A673 (cell line): ENCODE results near the gene MBTPS1. TPM values are rescaled to one million over a fixed set of nuclear protein-coding genes. Genes with fewer than 3 reads are reported as not detected.

ENCODE experiments used
- BruUV-seq: library from RNA; stranded (reverse); fragments of 400-500 nt; replicated peaks from 2 replicates; lab custom pipeline; 2021; lab: Mats Ljungman, UMichigan
- CTCF ChIA-PET: fragments of 300-600 bp; sonication (Branson Sonifier 250); formaldehyde crosslinking; loops from one replicate; lab custom pipeline; 2022; ENCODE audit warnings: antibody characterized with exemption; lab: Charles Lee
- POLR2A ChIA-PET: fragments of 300-600 bp; sonication (Branson Sonifier 250); formaldehyde crosslinking; loops from one replicate; lab custom pipeline; 2022; ENCODE audit warnings: antibody characterized with exemption; ENCODE audit not compliant: low non-redundant PET; lab: Charles Lee
- DNase-seq: peaks from one replicate; pipeline ENCODE4 v3.0.0-alpha.2; 2015; ENCODE audit warnings: low spot score
- H3K27ac ChIP-seq: fragments of 200-600 bp; sonication (generic); 2 replicates; pipeline ENCODE4 v1.5.1; 2016; ENCODE audit warnings: mixed run types, low read depth, mild to moderate bottlenecking, mixed read lengths, antibody characterized with exemption, low read length; ENCODE audit not compliant: poor library complexity, severe bottlenecking
- H3K27me3 ChIP-seq: fragments of 200-600 bp; sonication (generic); replicated peaks from 2 replicates; pipeline ENCODE4 v1.6.1; 2017; ENCODE audit warnings: mixed run types, low read depth, mild to moderate bottlenecking, mixed read lengths, antibody characterized with exemption, low read length; ENCODE audit not compliant: insufficient read depth, poor library complexity
- H3K36me3 ChIP-seq: fragments of 200-600 bp; sonication (generic); 2 replicates; pipeline ENCODE4 v1.6.1; 2016; ENCODE audit warnings: mixed run types, mild to moderate bottlenecking, mixed read lengths, antibody characterized with exemption, low read length; ENCODE audit not compliant: insufficient read depth, poor library complexity, severe bottlenecking
- H3K4me1 ChIP-seq: fragments of 200-600 bp; sonication (generic); 2 replicates; pipeline ENCODE4 v1.6.1; 2017; ENCODE audit warnings: mixed run types, mild to moderate bottlenecking, mixed read lengths, antibody characterized with exemption, low read length; ENCODE audit not compliant: insufficient read depth, poor library complexity, severe bottlenecking
- H3K4me3 ChIP-seq: fragments of 200-600 bp; sonication (generic); 2 replicates; pipeline ENCODE4 v1.5.1; 2016; ENCODE audit warnings: low read depth, mixed run types, mild to moderate bottlenecking, mixed read lengths, low read length; ENCODE audit not compliant: poor library complexity, severe bottlenecking
- H3K9me3 ChIP-seq: fragments of 200-600 bp; sonication (generic); 2 replicates; pipeline ENCODE4 v1.6.1; 2016; ENCODE audit warnings: mixed run types, low read depth, mild to moderate bottlenecking, mixed read lengths, antibody characterized with exemption, low read length; ENCODE audit not compliant: poor library complexity, severe bottlenecking
- CTCF ChIP-seq: fragments of 300-800, 200-600 bp; sonication (generic); conservative IDR thresholded peaks from 2 replicates; pipeline ENCODE4 v1.5.1; 2017; ENCODE audit warnings: low read depth, mild to moderate bottlenecking, antibody characterized with exemption, low read length, moderate library complexity, mixed read lengths
- EZH2 ChIP-seq: fragments of 200-600 bp; sonication (generic); IDR thresholded peaks from 2 replicates; pipeline ENCODE4 v1.6.1; 2017; ENCODE audit warnings: borderline replicate concordance, low read depth, mild to moderate bottlenecking, mixed read lengths, antibody characterized with exemption, low read length; ENCODE audit not compliant: poor library complexity, severe bottlenecking
- intact Hi-C: fragments of 100-400 bp; cut with micrococcal nuclease; formaldehyde crosslinking; loops from one replicate; pipeline ENCODE4 v1.10.0; 2022; ENCODE audit not compliant: unreplicated experiment
- total RNA-seq: library from RNA; stranded (reverse); gene quantifications from 2 replicates; pipeline ENCODE4 v1.2.3, GENCODE V29; 2021

MBTPS1 gene
- total RNA-seq, 1 experiment from 2014 or later, result 82.0 TPM

DNA sequence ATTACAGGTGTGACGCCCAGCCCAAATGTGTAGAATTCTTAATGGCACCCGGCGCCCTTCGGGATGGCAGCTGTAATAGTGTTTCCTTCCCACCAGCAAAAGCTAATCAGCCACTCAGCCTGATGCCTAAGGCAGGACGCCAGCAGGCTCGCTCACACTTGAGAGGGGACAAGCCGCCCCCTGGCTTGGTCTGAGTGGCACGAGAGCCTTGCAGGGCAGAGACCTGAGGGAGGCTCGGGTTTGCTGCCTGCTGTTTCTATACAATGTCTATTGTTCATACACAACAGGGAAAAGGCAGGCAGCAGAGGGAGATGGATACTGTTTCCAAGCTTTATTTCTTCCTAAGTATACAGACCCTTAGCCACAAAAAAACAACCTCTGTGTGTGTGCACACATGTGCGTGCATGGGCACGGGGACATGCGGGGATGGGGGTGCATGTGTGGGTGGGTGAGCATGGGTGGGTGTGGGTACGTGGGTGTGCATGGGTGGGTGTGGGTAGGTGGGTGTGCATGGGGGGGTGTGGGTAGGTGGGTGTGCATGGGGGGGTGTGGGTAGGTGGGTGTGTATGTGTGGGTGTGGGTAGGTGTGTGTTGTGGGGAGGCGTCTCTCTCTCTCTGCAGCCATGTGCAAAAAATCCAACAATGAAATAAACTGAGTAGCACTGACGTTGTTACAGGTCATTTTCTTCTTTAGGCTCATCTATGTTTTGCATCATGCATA lies 84.1 kb downstream of the MBTPS1 start:
- Histone ChIP-seq H3K27ac (no peak overlapping the region), H3K9me3 (no peaks in the 10 kb centered on the region), H3K27me3 (no peaks in the 10 kb centered on the region), H3K4me3 (no peak overlapping the region), H3K36me3 (no peaks in the 10 kb centered on the region), H3K4me1 (no peaks in the 10 kb centered on the region)
- no peak for DNase-seq
- ChIA-PET POLR2A (no interaction called here), CTCF (no interaction called here)
- BruUV-seq, result no TSS peak
- TF ChIP-seq EZH2 (no peak), CTCF (no peak)
- intact Hi-C loops, result no loop called here

DNA sequence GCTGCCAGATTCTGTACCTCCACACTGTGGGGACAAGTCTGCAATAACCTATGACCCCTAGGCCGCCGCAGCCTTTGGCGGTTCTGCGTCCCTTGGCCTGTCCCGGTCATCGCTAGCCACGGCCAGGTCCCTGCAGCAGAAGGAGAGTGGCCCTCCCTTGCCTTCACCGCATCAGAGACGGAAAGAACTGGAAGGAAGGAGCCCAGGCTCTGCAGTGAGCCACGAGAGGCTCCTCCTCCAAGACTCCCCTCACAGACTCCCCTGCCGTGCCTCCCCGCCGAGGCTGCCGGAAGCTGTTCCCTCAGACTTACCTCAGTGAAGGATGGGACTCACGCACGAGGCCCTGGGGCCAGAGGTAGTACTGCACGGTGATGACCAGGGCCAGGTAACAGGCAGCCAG lies 85.2 kb downstream of the MBTPS1 start:
- CTCF ChIA-PET, result no interaction called here
- POLR2A ChIA-PET, result no interaction called here
- BruUV-seq, result no TSS peak
- Histone ChIP-seq H3K27ac (no peak overlapping the region), H3K36me3 (no peaks in the 10 kb centered on the region), H3K27me3 (no peaks in the 10 kb centered on the region), H3K4me1 (no peaks in the 10 kb centered on the region), H3K9me3 (no peaks in the 10 kb centered on the region), H3K4me3 (no peak overlapping the region)
- TF ChIP-seq EZH2, result no peak
- TF ChIP-seq CTCF, result no peak
- intact Hi-C loops, result no loop called here
- DNase-seq, result no peak

DNA sequence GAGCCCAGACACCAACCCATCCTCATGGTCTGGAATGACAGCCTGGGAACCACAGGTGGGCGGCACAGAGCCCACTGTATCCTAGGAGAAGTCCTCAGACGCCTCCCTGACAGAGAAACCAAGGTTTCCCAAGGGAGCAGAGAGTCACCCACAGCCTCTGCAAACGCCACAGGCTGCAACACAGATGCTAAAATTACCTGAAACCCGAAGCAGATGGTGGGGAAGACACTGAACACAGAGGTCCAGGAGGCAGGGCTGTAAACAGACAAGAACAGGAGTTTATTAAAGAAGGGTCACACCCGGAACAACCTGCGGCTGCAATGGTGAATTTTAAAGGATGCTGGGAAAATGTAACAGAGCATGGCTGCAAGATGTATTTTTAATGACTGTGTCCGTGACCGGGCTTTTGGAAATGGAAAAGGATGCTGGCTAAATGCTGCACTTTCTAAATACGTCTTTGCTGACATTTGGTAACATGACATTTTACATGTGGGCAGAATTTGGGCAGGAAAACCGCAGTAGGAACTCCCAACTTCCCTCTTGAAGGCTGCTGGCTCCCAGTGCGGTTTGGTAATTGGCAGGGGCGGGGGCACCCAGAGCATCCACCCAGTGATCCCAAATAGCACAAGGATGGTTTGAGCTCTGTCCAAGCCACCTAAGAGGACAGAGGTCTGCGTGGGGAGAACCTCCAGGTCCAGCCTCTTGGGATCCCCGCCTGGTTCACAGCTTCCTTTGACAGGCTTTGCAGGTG lies 87.3 kb downstream of the MBTPS1 start:
- no peak for DNase-seq
- intact Hi-C loops, result no loop called here
- BruUV-seq, result no TSS peak
- H3K4me1 ChIP-seq, result no peaks in the 10 kb centered on the region
- no peaks in the 10 kb centered on the region for H3K9me3 ChIP-seq
- H3K4me3 ChIP-seq, result no peak overlapping the region
- H3K36me3 ChIP-seq, result no peaks in the 10 kb centered on the region
- ChIA-PET CTCF (no interaction called here), POLR2A (no interaction called here)
- no peak overlapping the region for H3K27ac ChIP-seq
- TF ChIP-seq CTCF, result no peak
- no peak for TF ChIP-seq EZH2
- no peaks in the 10 kb centered on the region for H3K27me3 ChIP-seq
